PC-9 (cell line): ENCODE results near the gene PPP2R2B. TPM values are rescaled to one million over a fixed set of nuclear protein-coding genes. Genes with fewer than 3 reads are reported as not detected.

Source experiments
- BruUV-seq: library from RNA; stranded (reverse); fragments of 400-500 nt; replicated peaks from 2 replicates; lab custom pipeline; 2021; lab: Mats Ljungman, UMichigan
- CTCF ChIA-PET: fragments of 300-600 bp; sonication (Branson Sonifier 250); formaldehyde crosslinking; loops from one replicate; lab custom pipeline; 2022; ENCODE audit warnings: antibody characterized with exemption; lab: Charles Lee
- POLR2A ChIA-PET: fragments of 300-600 bp; sonication (Branson Sonifier 250); formaldehyde crosslinking; loops from one replicate; lab custom pipeline; 2022; ENCODE audit warnings: antibody characterized with exemption; ENCODE audit not compliant: unreplicated experiment; lab: Charles Lee
- DNase-seq, 2 experiments: peaks; one replicate each; pipeline versions ENCODE4 v3.0.0 to v3.0.0-alpha.2; 2015 to 2022; ENCODE audit warnings: mixed read lengths in 1 of 2
- H2AFZ ChIP-seq: fragments of 200-600 bp; sonication (generic); 2 replicates; pipeline ENCODE4 v1.8.1; 2017; ENCODE audit warnings: antibody characterized with exemption
- H3F3A ChIP-seq: fragments of 200-600 bp; sonication (generic); 2 replicates; pipeline ENCODE4 v1.8.1; 2017; ENCODE audit warnings: antibody characterized with exemption, mild to moderate bottlenecking, low read depth; ENCODE audit not compliant: insufficient read depth
- H3K27ac ChIP-seq: fragments of 200-600 bp; sonication (generic); 2 replicates; pipeline ENCODE4 v1.6.1; 2016; ENCODE audit warnings: mixed run types
- H3K27me3 ChIP-seq: fragments of 200-600 bp; sonication (generic); 2 replicates; pipeline ENCODE4 v1.6.1; 2016; ENCODE audit warnings: low read depth, mixed run types; ENCODE audit not compliant: insufficient read depth
- H3K36me3 ChIP-seq: fragments of 200-600 bp; sonication (generic); 2 replicates; pipeline ENCODE4 v1.6.1; 2016; ENCODE audit warnings: low read depth, mixed run types
- H3K4me1 ChIP-seq: fragments of 200-600 bp; sonication (generic); replicated peaks from 2 replicates; pipeline ENCODE4 v1.6.1; 2016; ENCODE audit warnings: mixed run types; ENCODE audit not compliant: insufficient read depth
- H3K4me2 ChIP-seq: fragments of 200-600 bp; sonication (generic); 2 replicates; pipeline ENCODE4 v1.6.1; 2017; ENCODE audit warnings: mixed run types
- H3K4me3 ChIP-seq: fragments of 200-600 bp; sonication (generic); 2 replicates; pipeline ENCODE4 v1.6.1; 2016; ENCODE audit warnings: mixed run types
- H3K79me2 ChIP-seq: fragments of 200-600 bp; sonication (generic); 2 replicates; pipeline ENCODE4 v1.6.1; 2017; ENCODE audit warnings: low read depth, mixed run types
- H3K9me2 ChIP-seq: fragments of 200-600 bp; sonication (generic); 2 replicates; pipeline ENCODE4 v1.8.1; 2017; ENCODE audit warnings: mild to moderate bottlenecking; ENCODE audit not compliant: insufficient read depth
- H3K9me3 ChIP-seq: fragments of 200-600 bp; sonication (generic); 2 replicates; pipeline ENCODE4 v1.8.1; 2016; ENCODE audit warnings: low read depth; ENCODE audit not compliant: insufficient read depth
- H4K20me1 ChIP-seq: fragments of 200-600 bp; sonication (generic); 2 replicates; pipeline ENCODE4 v1.8.1; 2017; ENCODE audit not compliant: insufficient read depth
- CTCF ChIP-seq: fragments of 200-600 bp; sonication (generic); conservative IDR thresholded peaks from 2 replicates; pipeline ENCODE4 v1.6.1; 2017; ENCODE audit warnings: mixed run types, antibody characterized with exemption, mild to moderate bottlenecking, moderate library complexity
- EZH2 ChIP-seq: fragments of 200-600 bp; sonication (generic); IDR thresholded peaks from 2 replicates; pipeline ENCODE4 v1.8.0; 2017; ENCODE audit warnings: antibody characterized with exemption, low read depth
- intact Hi-C: fragments of 100-400 bp; cut with micrococcal nuclease; formaldehyde crosslinking; loops from one replicate; pipeline ENCODE4 v1.10.0; 2022; ENCODE audit not compliant: unreplicated experiment
- total RNA-seq: library from RNA; stranded (reverse); gene quantifications from 2 replicates; pipeline ENCODE4 v1.2.3, GENCODE V29; 2021

PPP2R2B gene
- total RNA-seq, 1 experiment from 2014 or later: not detected

GRCh38 chr5:146589028-146589345 is 289.6 kb downstream of the PPP2R2B start:
- Histone ChIP-seq H3K79me2 (no peaks in the 10 kb centered on the region), H2AFZ (no peak overlapping the region), H3K27ac (no peak overlapping the region), H3F3A (no peaks in the 10 kb centered on the region), H3K9me3 (no peaks in the 10 kb centered on the region), H3K36me3 (no peaks in the 10 kb centered on the region), H3K4me2 (no peak overlapping the region), H3K9me2 (no peaks in the 10 kb centered on the region), H3K4me3 (no peak overlapping the region), H3K27me3 (peaks cover 41% of the 10 kb centered on the region), H4K20me1 (no peaks in the 10 kb centered on the region), H3K4me1 (no peaks in the 10 kb centered on the region)
- BruUV-seq: no TSS peak
- ChIA-PET CTCF (interaction anchor here (0.6 kb wide), 1 partner anchor 871 kb away, joined by 3 read pairs; no protein-coding TSS in a partner anchor), POLR2A (no interaction called here)
- no peak for DNase-seq
- no peak for TF ChIP-seq CTCF
- TF ChIP-seq EZH2: no peak
- intact Hi-C loops: no loop called here

GRCh38 chr5:146588331-146589027 is 290.1 kb downstream of the PPP2R2B start:
- no peak overlapping the region for H2AFZ ChIP-seq
- H3K4me1 ChIP-seq: no peaks in the 10 kb centered on the region
- TF ChIP-seq CTCF (no peak), EZH2 (no peak)
- BruUV-seq: no TSS peak
- no peak overlapping the region for H3K27ac ChIP-seq
- no peaks in the 10 kb centered on the region for H4K20me1 ChIP-seq
- no peaks in the 10 kb centered on the region for H3K36me3 ChIP-seq
- H3K27me3 ChIP-seq: peaks cover 41% of the 10 kb centered on the region; the same call in 1 of the 2 replicates
- no peak for DNase-seq
- CTCF ChIA-PET: no interaction called here
- H3K4me2 ChIP-seq: no peak overlapping the region
- no peaks in the 10 kb centered on the region for H3F3A ChIP-seq
- intact Hi-C loops: no loop called here
- no peaks in the 10 kb centered on the region for H3K9me3 ChIP-seq
- H3K9me2 ChIP-seq: no peaks in the 10 kb centered on the region
- H3K79me2 ChIP-seq: no peaks in the 10 kb centered on the region
- POLR2A ChIA-PET: no interaction called here
- H3K4me3 ChIP-seq: no peak overlapping the region

- Histone ChIP-seq H3K4me3 (no peak overlapping the region), H3K27ac (no peak overlapping the region), H3K79me2 (no peaks in the 10 kb centered on the region), H3K4me1 (no peaks in the 10 kb centered on the region), H2AFZ (no peak overlapping the region), H3K36me3 (no peaks in the 10 kb centered on the region), H4K20me1 (no peaks in the 10 kb centered on the region), H3K4me2 (no peak overlapping the region), H3K27me3 (peaks cover 41% of the 10 kb centered on the region; the same call in 1 of the 2 replicates), H3F3A (no peaks in the 10 kb centered on the region), H3K9me2 (no peaks in the 10 kb centered on the region), H3K9me3 (no peaks in the 10 kb centered on the region)
- ChIA-PET CTCF (no interaction called here), POLR2A (no interaction called here)
- intact Hi-C loops: no loop called here
- DNase-seq: no peak
- BruUV-seq: no TSS peak
- TF ChIP-seq CTCF: no peak
- TF ChIP-seq EZH2: no peak
These were observed 291.8 kb downstream of the PPP2R2B start for GRCh38 chr5:146586752-146587151.
